IPS-18a (cell line): Measurements from ENCODE around the gene UQCR11.

ENCODE experiments used
- H3K27ac ChIP-seq: one replicate; pipeline ENCODE4 v1.5.1; 2013; ENCODE audit warnings: low read length
- H3K27me3 ChIP-seq: one replicate; pipeline ENCODE4 v1.6.1; 2013; ENCODE audit warnings: mild to moderate bottlenecking, low read length; ENCODE audit not compliant: control insufficient read depth, insufficient read depth
- H3K36me3 ChIP-seq: one replicate; pipeline ENCODE4 v1.6.1; 2013; ENCODE audit warnings: low read depth, low read length; ENCODE audit not compliant: control insufficient read depth
- H3K4me1 ChIP-seq: one replicate; pipeline ENCODE4 v1.6.1; 2013; ENCODE audit warnings: low read depth, low read length; ENCODE audit not compliant: control insufficient read depth
- H3K4me3 ChIP-seq: one replicate; pipeline ENCODE4 v1.5.1; 2013; ENCODE audit warnings: low read length
- H3K9ac ChIP-seq: one replicate; pipeline ENCODE4 v1.6.1; 2013; ENCODE audit warnings: mild to moderate bottlenecking, low read length, moderate library complexity
- H3K9me3 ChIP-seq: one replicate; pipeline ENCODE4 v1.6.1; 2013; ENCODE audit warnings: low read depth, low read length; ENCODE audit not compliant: control insufficient read depth

The UQCR11 gene

GRCh38 chr19:1621021-1621420 is 15.8 kb upstream of the UQCR11 start:
- no peaks in the 10 kb centered on the region for H3K27me3 ChIP-seq
- H3K9ac ChIP-seq, result no peak overlapping the region
- peaks cover 61% of the 10 kb centered on the region for H3K36me3 ChIP-seq
- H3K4me1 ChIP-seq, result no peaks in the 10 kb centered on the region
- no peak overlapping the region for H3K4me3 ChIP-seq
- no peaks in the 10 kb centered on the region for H3K9me3 ChIP-seq
- H3K27ac ChIP-seq, result no peak overlapping the region

- Histone ChIP-seq H3K4me3 (no peak overlapping the region), H3K9ac (no peak overlapping the region), H3K36me3 (peaks cover 66% of the 10 kb centered on the region), H3K4me1 (no peaks in the 10 kb centered on the region), H3K27me3 (no peaks in the 10 kb centered on the region), H3K9me3 (no peaks in the 10 kb centered on the region), H3K27ac (no peak overlapping the region)
These were observed 15.2 kb upstream of the UQCR11 start for GRCh38 chr19:1620502-1620901.

GRCh38 chr19:1619703-1620102 is 14.4 kb upstream of the UQCR11 start:
- no peak overlapping the region for H3K9ac ChIP-seq
- H3K4me1 ChIP-seq, result no peaks in the 10 kb centered on the region
- no peak overlapping the region for H3K27ac ChIP-seq
- H3K27me3 ChIP-seq, result no peaks in the 10 kb centered on the region
- no peaks in the 10 kb centered on the region for H3K9me3 ChIP-seq
- H3K4me3 ChIP-seq, result no peak overlapping the region
- H3K36me3 ChIP-seq, result peaks cover 71% of the 10 kb centered on the region

GRCh38 chr19:1619094-1619439 is 13.8 kb upstream of the UQCR11 start:
- Histone ChIP-seq H3K9ac (no peak overlapping the region), H3K4me1 (no peaks in the 10 kb centered on the region), H3K27me3 (no peaks in the 10 kb centered on the region), H3K36me3 (peaks cover 76% of the 10 kb centered on the region), H3K27ac (no peak overlapping the region), H3K9me3 (no peaks in the 10 kb centered on the region), H3K4me3 (no peak overlapping the region)

- no peak overlapping the region for H3K9ac ChIP-seq
- H3K9me3 ChIP-seq, result no peaks in the 10 kb centered on the region
- H3K4me3 ChIP-seq, result no peak overlapping the region
- H3K36me3 ChIP-seq, result peaks cover 76% of the 10 kb centered on the region
- H3K4me1 ChIP-seq, result no peaks in the 10 kb centered on the region
- H3K27ac ChIP-seq, result no peak overlapping the region
- no peaks in the 10 kb centered on the region for H3K27me3 ChIP-seq
These were observed 13.2 kb upstream of the UQCR11 start for GRCh38 chr19:1618157-1619093.

- H3K27ac ChIP-seq, result no peak overlapping the region
- no peak overlapping the region for H3K4me3 ChIP-seq
- no peaks in the 10 kb centered on the region for H3K9me3 ChIP-seq
- H3K27me3 ChIP-seq, result no peaks in the 10 kb centered on the region
- peaks cover 83% of the 10 kb centered on the region for H3K36me3 ChIP-seq
- H3K4me1 ChIP-seq, result no peaks in the 10 kb centered on the region
- no peak overlapping the region for H3K9ac ChIP-seq
These were observed 11.6 kb upstream of the UQCR11 start for GRCh38 chr19:1616875-1617274.

GRCh38 chr19:1616396-1616795 is 11.1 kb upstream of the UQCR11 start:
- Histone ChIP-seq H3K9ac (no peak overlapping the region), H3K9me3 (no peaks in the 10 kb centered on the region), H3K4me1 (no peaks in the 10 kb centered on the region), H3K4me3 (no peak overlapping the region), H3K27me3 (no peaks in the 10 kb centered on the region), H3K36me3 (peaks cover 83% of the 10 kb centered on the region), H3K27ac (no peak overlapping the region)

- no peak overlapping the region for H3K4me3 ChIP-seq
- H3K4me1 ChIP-seq, result no peaks in the 10 kb centered on the region
- H3K9me3 ChIP-seq, result no peaks in the 10 kb centered on the region
- H3K27ac ChIP-seq, result no peak overlapping the region
- H3K9ac ChIP-seq, result no peak overlapping the region
- H3K36me3 ChIP-seq, result peaks cover 84% of the 10 kb centered on the region
- no peaks in the 10 kb centered on the region for H3K27me3 ChIP-seq
These were observed 10.0 kb upstream of the UQCR11 start for GRCh38 chr19:1615156-1615765.

- H3K27ac ChIP-seq, result no peak overlapping the region
- H3K36me3 ChIP-seq, result peaks cover 81% of the 10 kb centered on the region
- H3K27me3 ChIP-seq, result no peaks in the 10 kb centered on the region
These were observed 8.7 kb upstream of the UQCR11 start for GRCh38 chr19:1613808-1614570.

GRCh38 chr19:1613146-1613545 is 7.9 kb upstream of the UQCR11 start:
- Histone ChIP-seq H3K4me1 (no peaks in the 10 kb centered on the region), H3K4me3 (no peak overlapping the region), H3K27me3 (no peaks in the 10 kb centered on the region), H3K9me3 (no peaks in the 10 kb centered on the region), H3K9ac (no peak overlapping the region), H3K27ac (no peak overlapping the region), H3K36me3 (peaks cover 79% of the 10 kb centered on the region)

More at GRCh38 chr19:1613808-1614570, 8.7 kb upstream of the UQCR11 start:
- no peak overlapping the region for H3K4me3 ChIP-seq
- H3K4me1 ChIP-seq, result no peaks in the 10 kb centered on the region
- no peaks in the 10 kb centered on the region for H3K9me3 ChIP-seq
- H3K9ac ChIP-seq, result no peak overlapping the region
